Measurements from ENCODE around the gene LBHD1.

DNA sequence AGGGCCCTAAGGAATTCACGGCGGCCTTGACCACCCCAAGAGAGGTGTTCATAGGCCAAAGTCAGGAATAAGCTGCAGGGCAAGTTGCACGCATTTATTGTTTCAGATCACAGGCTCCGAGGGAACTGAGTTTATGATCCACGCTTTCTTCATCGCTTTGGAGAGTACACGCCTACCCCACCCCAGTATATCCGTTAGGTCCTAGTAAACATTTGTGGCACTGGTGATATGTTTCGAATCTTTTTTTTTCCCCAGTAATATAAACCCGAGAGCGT is 26.5 kb downstream of the LBHD1 start:
- TF ChIP-seq, protein P1, sequence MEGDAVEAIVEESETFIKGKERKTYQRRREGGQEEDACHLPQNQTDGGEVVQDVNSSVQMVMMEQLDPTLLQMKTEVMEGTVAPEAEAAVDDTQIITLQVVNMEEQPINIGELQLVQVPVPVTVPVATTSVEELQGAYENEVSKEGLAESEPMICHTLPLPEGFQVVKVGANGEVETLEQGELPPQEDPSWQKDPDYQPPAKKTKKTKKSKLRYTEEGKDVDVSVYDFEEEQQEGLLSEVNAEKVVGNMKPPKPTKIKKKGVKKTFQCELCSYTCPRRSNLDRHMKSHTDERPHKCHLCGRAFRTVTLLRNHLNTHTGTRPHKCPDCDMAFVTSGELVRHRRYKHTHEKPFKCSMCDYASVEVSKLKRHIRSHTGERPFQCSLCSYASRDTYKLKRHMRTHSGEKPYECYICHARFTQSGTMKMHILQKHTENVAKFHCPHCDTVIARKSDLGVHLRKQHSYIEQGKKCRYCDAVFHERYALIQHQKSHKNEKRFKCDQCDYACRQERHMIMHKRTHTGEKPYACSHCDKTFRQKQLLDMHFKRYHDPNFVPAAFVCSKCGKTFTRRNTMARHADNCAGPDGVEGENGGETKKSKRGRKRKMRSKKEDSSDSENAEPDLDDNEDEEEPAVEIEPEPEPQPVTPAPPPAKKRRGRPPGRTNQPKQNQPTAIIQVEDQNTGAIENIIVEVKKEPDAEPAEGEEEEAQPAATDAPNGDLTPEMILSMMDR (IDR thresholded peaks at IDR 0.05): no peak
- TF ChIP-seq POLR2AphosphoS5 (IDR thresholded peaks at IDR 0.05): no peak
- no peak for TF ChIP-seq EP300 (IDR thresholded peaks at IDR 0.05)
- TF ChIP-seq POLR2A (IDR thresholded peaks at IDR 0.05): no peak

All from sigmoid colon (tissue), 4 donors.